Endodermal cell (in vitro differentiated cells): ENCODE data around the gene KNSTRN. TPM values are rescaled to one million over a fixed set of nuclear protein-coding genes. Genes with fewer than 3 reads are reported as not detected.

ENCODE experiments used
- DNase-seq: peaks from one replicate; pipeline ENCODE4 v3.0.0-alpha.2; 2017
- H3K27ac ChIP-seq: 2 replicates; pipeline ENCODE4 v1.5.1; 2013; ENCODE audit warnings: mild to moderate bottlenecking, low read depth, low read length, moderate library complexity
- H3K27me3 ChIP-seq: 2 replicates; pipeline ENCODE4 v1.6.1; 2013; ENCODE audit warnings: mild to moderate bottlenecking, low read length, moderate library complexity; ENCODE audit not compliant: insufficient read depth, control insufficient read depth, poor library complexity, severe bottlenecking
- H3K36me3 ChIP-seq: 2 replicates; pipeline ENCODE4 v1.7.0; 2013; ENCODE audit warnings: mild to moderate bottlenecking, low read length, moderate library complexity; ENCODE audit not compliant: control insufficient read depth, insufficient read depth
- H3K4me1 ChIP-seq: one replicate; pipeline ENCODE4 v1.7.0; 2013; ENCODE audit warnings: low read length; ENCODE audit not compliant: control insufficient read depth, insufficient read depth
- H3K4me3 ChIP-seq: 2 replicates; pipeline ENCODE4 v1.5.1; 2013; ENCODE audit warnings: mild to moderate bottlenecking, low read length, moderate library complexity
- H3K9ac ChIP-seq: 2 replicates; pipeline ENCODE4 v1.6.1; 2013; ENCODE audit warnings: mild to moderate bottlenecking, low read length, moderate library complexity; ENCODE audit not compliant: poor library complexity, severe bottlenecking; ENCODE audit errors: extremely low read depth
- H3K9me3 ChIP-seq: 2 replicates; pipeline ENCODE4 v1.6.1; 2013; ENCODE audit warnings: mild to moderate bottlenecking, low read length, moderate library complexity; ENCODE audit not compliant: control insufficient read depth
- H3K27ac Mint-ChIP-seq: 2 replicates; pipeline ENCODE4 v1.8.0; 2020; ENCODE audit warnings: mixed read lengths
- H3K27me3 Mint-ChIP-seq: 2 replicates; pipeline ENCODE4 v1.8.0; 2021; ENCODE audit warnings: mild to moderate bottlenecking, mixed read lengths; ENCODE audit not compliant: insufficient read depth
- H3K36me3 Mint-ChIP-seq: 2 replicates; pipeline ENCODE4 v1.8.0; 2020; ENCODE audit warnings: low read depth, mixed read lengths
- H3K4me1 Mint-ChIP-seq: 2 replicates; pipeline ENCODE4 v1.8.0; 2020; ENCODE audit warnings: mixed read lengths
- H3K4me3 Mint-ChIP-seq: 2 replicates; pipeline ENCODE4 v1.8.0; 2020; ENCODE audit warnings: mild to moderate bottlenecking, moderate library complexity, mixed read lengths
- H3K9me3 Mint-ChIP-seq: 2 replicates; pipeline ENCODE4 v1.8.0; 2020; ENCODE audit warnings: mild to moderate bottlenecking, mixed read lengths
- CTCF ChIP-seq: fragments of 200-600 bp; sonication (generic); conservative IDR thresholded peaks from 2 replicates; pipeline ENCODE4 v1.5.0; 2021; ENCODE audit warnings: antibody characterized with exemption, mild to moderate bottlenecking
- WGBS, 2 experiments: methylation state at CpG; one replicate each; pipeline versions ENCODE4 v1.1.5 to v1.1.7; 2013; ENCODE audit warnings: missing lambda C conversion rate in 2 of 2, mixed read lengths in 1 of 2; ENCODE audit not compliant: insufficient coverage in 1 of 2, insufficient read length in 1 of 2; 5-methylcytosine and 5-hydroxymethylcytosine counted together
- total RNA-seq, 2 donors: library from RNA; stranded (reverse); fragmentation: NEBNext Ultra II Directional in 1 of 2; extraction: Animal tissue kit (Norgen Biotek cat#: 25700) in 1 of 2; gene quantifications; 2 replicates in 1 of 2; 3 replicates in 1 of 2; pipeline ENCODE4 v1.2.1, GENCODE V29; 2021

The KNSTRN gene
- total RNA-seq, 2 donors from 2014 or later, result 57.6 to 92.4 TPM

GRCh38 chr15:40353697-40354096 lies 28.8 kb upstream of the KNSTRN start:
- Histone ChIP-seq H3K36me3 (no peaks in the 10 kb centered on the region), H3K27ac (no peak overlapping the region), H3K4me3 (no peak overlapping the region), H3K9me3 (no peaks in the 10 kb centered on the region), H3K9ac (no peak overlapping the region), H3K4me1 (no peaks in the 10 kb centered on the region), H3K27me3 (peaks cover 17% of the 10 kb centered on the region)
- Mint-ChIP-seq H3K9me3 (no peaks in the 10 kb centered on the region), H3K4me1 (peaks cover 14% of the 10 kb centered on the region), H3K36me3 (no peaks in the 10 kb centered on the region), H3K27ac (no peak overlapping the region), H3K4me3 (no peak overlapping the region), H3K27me3 (peaks cover 29% of the 10 kb centered on the region)
- TF ChIP-seq CTCF, result no peak
- DNase-seq, result no peak
- WGBS, 2 experiments, result 90% methylated on average over 2 to 5 of the region's 5 CpGs

GRCh38 chr15:40354408-40355171 lies 27.9 kb upstream of the KNSTRN start:
- peaks cover 26% of the 10 kb centered on the region for H3K27me3 ChIP-seq
- peak; percentile 59 for TF ChIP-seq CTCF
- Mint-ChIP-seq H3K36me3 (no peaks in the 10 kb centered on the region), H3K4me1 (peaks cover 14% of the 10 kb centered on the region), H3K27me3 (peaks cover 36% of the 10 kb centered on the region), H3K4me3 (no peak overlapping the region), H3K27ac (no peak overlapping the region), H3K9me3 (no peaks in the 10 kb centered on the region)
- peak; percentile 82 for DNase-seq
- 25 to 38% methylated on average over 2 to 9 of the region's 9 CpGs for WGBS, 2 experiments
- H3K4me1 ChIP-seq, result no peaks in the 10 kb centered on the region
- H3K4me3 ChIP-seq, result no peak overlapping the region
- H3K9me3 ChIP-seq, result no peaks in the 10 kb centered on the region
- no peak overlapping the region for H3K27ac ChIP-seq
- no peak overlapping the region for H3K9ac ChIP-seq
- no peaks in the 10 kb centered on the region for H3K36me3 ChIP-seq

DNA sequence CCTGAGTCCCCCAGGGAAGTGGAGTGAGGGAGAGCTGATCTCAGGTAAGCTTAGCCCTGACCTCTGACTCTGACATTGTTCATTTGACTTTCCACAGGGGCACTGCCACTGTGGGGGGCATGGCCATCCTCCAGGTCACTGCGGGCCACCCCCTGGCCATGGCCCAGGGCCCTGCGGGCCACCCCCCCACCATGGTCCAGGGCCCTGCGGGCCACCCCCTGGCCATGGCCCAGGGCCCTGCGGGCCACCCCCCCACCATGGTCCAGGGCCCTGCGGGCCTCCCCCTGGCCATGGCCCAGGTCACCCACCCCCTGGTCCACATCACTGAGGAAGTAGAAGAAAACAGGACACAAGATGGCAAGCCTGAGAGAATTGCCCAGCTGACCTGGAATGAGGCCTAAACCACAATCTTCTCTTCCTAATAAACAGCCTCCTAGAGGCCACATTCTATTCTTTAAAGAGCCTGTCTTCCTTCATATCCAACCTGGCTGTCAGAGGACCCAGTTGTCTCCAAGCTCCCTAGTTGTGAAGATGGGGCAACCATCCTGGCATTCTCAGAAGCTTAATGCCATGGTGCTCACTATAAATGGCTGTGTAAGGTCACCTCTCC lies 26.4 kb upstream of the KNSTRN start:
- no peaks in the 10 kb centered on the region for H3K36me3 ChIP-seq
- no peaks in the 10 kb centered on the region for H3K9me3 ChIP-seq
- no peak overlapping the region for H3K4me3 ChIP-seq
- no peak overlapping the region for H3K4me3 Mint-ChIP-seq
- no peak overlapping the region for H3K27ac ChIP-seq
- H3K9ac ChIP-seq, result no peak overlapping the region
- no peak overlapping the region for H3K27ac Mint-ChIP-seq
- no peak for DNase-seq
- no peaks in the 10 kb centered on the region for H3K36me3 Mint-ChIP-seq
- H3K4me1 ChIP-seq, result no peaks in the 10 kb centered on the region
- peaks cover 41% of the 10 kb centered on the region for H3K27me3 Mint-ChIP-seq
- TF ChIP-seq CTCF, result no peak
- H3K4me1 Mint-ChIP-seq, result peaks cover 14% of the 10 kb centered on the region
- peaks cover 38% of the 10 kb centered on the region for H3K27me3 ChIP-seq
- H3K9me3 Mint-ChIP-seq, result no peaks in the 10 kb centered on the region
- 84% methylated on average over 4 of the region's 5 CpGs; no CpG with 5 or more reads in 1 of the 2 experiments for WGBS, 2 experiments
